SU-DHL-6 (cell line): Measurements from ENCODE around the gene ARHGAP8.

Experiments used
- H2AFZ ChIP-seq: fragments of 200-600 bp; sonication (generic); 2 replicates; pipeline ENCODE4 v1.6.1; 2014; ENCODE audit warnings: low read depth, mild to moderate bottlenecking, moderate library complexity, mixed read lengths, antibody characterized with exemption, low read length; ENCODE audit not compliant: severe bottlenecking
- H3F3A ChIP-seq: fragments of 200-600 bp; shearing (Covaris generic); 2 replicates; pipeline ENCODE4 v1.6.0; 2016; ENCODE audit warnings: antibody characterized with exemption, mild to moderate bottlenecking; ENCODE audit not compliant: insufficient read depth
- H3K27ac ChIP-seq: fragments of 200-600 bp; sonication (generic); 2 replicates; pipeline ENCODE4 v1.5.1; 2016; ENCODE audit warnings: low read depth, mild to moderate bottlenecking, low read length, moderate library complexity, mixed read lengths
- H3K27me3 ChIP-seq: fragments of 200-600 bp; sonication (generic), shearing (Covaris generic); 2 replicates; pipeline ENCODE4 v1.6.0; 2014; ENCODE audit warnings: mild to moderate bottlenecking, low read length
- H3K36me3 ChIP-seq: fragments of 200-600 bp; sonication (generic); 2 replicates; pipeline ENCODE4 v1.6.1; 2014; ENCODE audit warnings: mild to moderate bottlenecking, low read length, mixed read lengths
- H3K4me2 ChIP-seq: fragments of 300-600, 200-600 bp; shearing (Covaris generic), sonication (generic); 2 replicates; pipeline ENCODE4 v1.6.0; 2014; ENCODE audit warnings: low read length, low read depth, mild to moderate bottlenecking; ENCODE audit not compliant: poor library complexity, severe bottlenecking
- H3K4me3 ChIP-seq: fragments of 200-600 bp; sonication (generic); 2 replicates; pipeline ENCODE4 v1.5.1; 2014; ENCODE audit warnings: antibody characterized with exemption, low read length, mild to moderate bottlenecking, mixed read lengths; ENCODE audit not compliant: insufficient read depth, poor library complexity, severe bottlenecking
- H3K79me2 ChIP-seq: fragments of 200-600 bp; sonication (generic); 2 replicates; pipeline ENCODE4 v1.6.1; 2014; ENCODE audit warnings: mild to moderate bottlenecking, low read length, moderate library complexity; ENCODE audit not compliant: insufficient read depth
- H3K9ac ChIP-seq: fragments of 200-600 bp; sonication (generic); 2 replicates; pipeline ENCODE4 v1.7.0; 2014; ENCODE audit warnings: mild to moderate bottlenecking, low read length
- H3K9me2 ChIP-seq: fragments of 200-600 bp; sonication (generic); replicated peaks from 2 replicates; pipeline ENCODE4 v1.6.1; 2014; ENCODE audit warnings: low read length; ENCODE audit not compliant: insufficient read depth
- H3K9me3 ChIP-seq: fragments of 200-600 bp; sonication (generic); 2 replicates; pipeline ENCODE4 v1.6.1; 2014; ENCODE audit warnings: low read length, mixed read lengths; ENCODE audit not compliant: insufficient read depth
- H4K20me1 ChIP-seq: fragments of 200-600 bp; sonication (generic); 2 replicates; pipeline ENCODE4 v1.6.1; 2014; ENCODE audit warnings: low read depth, mild to moderate bottlenecking, antibody characterized with exemption, low read length, moderate library complexity, mixed read lengths
- EZH2phosphoT487 ChIP-seq: fragments of 200-600 bp; sonication (generic), shearing (Covaris generic); conservative IDR thresholded peaks from 2 replicates; pipeline ENCODE4 v1.6.1; 2018; ENCODE audit warnings: mild to moderate bottlenecking, antibody characterized with exemption, low read length, moderate library complexity, mixed read lengths
- TF ChIP-seq, protein P1 (sequence below): fragments of 200-600 bp; sonication (generic); IDR thresholded peaks from one replicate; pipeline ENCODE4 v1.5.1; 2017; ENCODE audit warnings: antibody characterized with exemption, mild to moderate bottlenecking, low read length, moderate library complexity; ENCODE audit not compliant: insufficient read depth, poor library complexity, severe bottlenecking

ARHGAP8 gene

DNA sequence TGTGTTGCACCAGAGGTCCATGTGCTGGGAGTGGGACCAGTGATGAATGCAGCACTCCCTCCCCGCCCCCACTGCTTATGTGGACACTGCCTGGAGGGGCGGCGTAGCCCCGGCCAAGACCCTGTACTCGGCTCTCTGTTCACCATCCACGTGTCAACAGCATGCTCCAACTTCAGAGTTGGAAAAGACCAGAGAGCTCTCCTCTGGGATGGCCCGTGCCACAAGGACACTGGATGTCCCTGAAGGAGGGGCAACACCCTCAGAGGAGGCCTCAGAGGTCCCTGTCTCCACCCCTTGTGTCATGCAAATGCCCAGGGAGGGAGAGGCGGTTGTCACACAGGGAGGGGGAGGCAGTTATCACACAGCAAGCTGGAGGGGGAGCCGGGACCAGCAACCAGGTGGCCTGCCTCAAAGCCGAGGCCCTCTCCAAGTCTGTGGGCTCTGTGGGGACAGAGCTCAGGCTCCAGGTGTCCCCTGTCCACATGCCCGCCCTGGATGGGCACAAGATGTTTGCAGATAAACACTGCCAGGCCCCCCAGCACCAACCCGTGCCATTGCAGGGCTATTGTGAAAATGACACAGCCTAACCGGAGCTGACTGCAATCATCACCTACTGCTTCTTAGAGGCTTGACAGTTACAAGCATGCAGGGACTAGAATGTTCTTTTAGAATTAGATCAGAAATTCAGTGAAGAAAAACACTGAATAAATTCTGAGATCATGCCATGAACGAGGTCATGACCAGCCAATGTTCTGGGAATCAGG lies 136.3 kb downstream of the ARHGAP8 start:
- Histone ChIP-seq H3K4me2 (no peak overlapping the region), H3K9me2 (no peaks in the 10 kb centered on the region), H3F3A (no peaks in the 10 kb centered on the region), H3K36me3 (no peaks in the 10 kb centered on the region), H4K20me1 (no peaks in the 10 kb centered on the region), H3K27me3 (no peaks in the 10 kb centered on the region), H2AFZ (no peak overlapping the region), H3K4me3 (no peak overlapping the region), H3K79me2 (no peaks in the 10 kb centered on the region), H3K9me3 (no peaks in the 10 kb centered on the region), H3K9ac (no peak overlapping the region), H3K27ac (no peak overlapping the region)
- TF ChIP-seq, protein P1, sequence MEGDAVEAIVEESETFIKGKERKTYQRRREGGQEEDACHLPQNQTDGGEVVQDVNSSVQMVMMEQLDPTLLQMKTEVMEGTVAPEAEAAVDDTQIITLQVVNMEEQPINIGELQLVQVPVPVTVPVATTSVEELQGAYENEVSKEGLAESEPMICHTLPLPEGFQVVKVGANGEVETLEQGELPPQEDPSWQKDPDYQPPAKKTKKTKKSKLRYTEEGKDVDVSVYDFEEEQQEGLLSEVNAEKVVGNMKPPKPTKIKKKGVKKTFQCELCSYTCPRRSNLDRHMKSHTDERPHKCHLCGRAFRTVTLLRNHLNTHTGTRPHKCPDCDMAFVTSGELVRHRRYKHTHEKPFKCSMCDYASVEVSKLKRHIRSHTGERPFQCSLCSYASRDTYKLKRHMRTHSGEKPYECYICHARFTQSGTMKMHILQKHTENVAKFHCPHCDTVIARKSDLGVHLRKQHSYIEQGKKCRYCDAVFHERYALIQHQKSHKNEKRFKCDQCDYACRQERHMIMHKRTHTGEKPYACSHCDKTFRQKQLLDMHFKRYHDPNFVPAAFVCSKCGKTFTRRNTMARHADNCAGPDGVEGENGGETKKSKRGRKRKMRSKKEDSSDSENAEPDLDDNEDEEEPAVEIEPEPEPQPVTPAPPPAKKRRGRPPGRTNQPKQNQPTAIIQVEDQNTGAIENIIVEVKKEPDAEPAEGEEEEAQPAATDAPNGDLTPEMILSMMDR, result no peak
- no peak for TF ChIP-seq EZH2phosphoT487

GRCh38 chr22:44889255-44889878 lies 137.0 kb downstream of the ARHGAP8 start:
- H3K4me3 ChIP-seq, result no peak overlapping the region
- no peaks in the 10 kb centered on the region for H3K9me2 ChIP-seq
- no peaks in the 10 kb centered on the region for H3K36me3 ChIP-seq
- TF ChIP-seq, protein P1, result no peak
- no peak for TF ChIP-seq EZH2phosphoT487
- H3K9ac ChIP-seq, result no peak overlapping the region
- H3K27ac ChIP-seq, result no peak overlapping the region
- no peak overlapping the region for H2AFZ ChIP-seq
- no peak overlapping the region for H3K4me2 ChIP-seq
- H3K9me3 ChIP-seq, result no peaks in the 10 kb centered on the region
- H4K20me1 ChIP-seq, result no peaks in the 10 kb centered on the region
- H3K27me3 ChIP-seq, result no peaks in the 10 kb centered on the region
- no peaks in the 10 kb centered on the region for H3K79me2 ChIP-seq
- no peaks in the 10 kb centered on the region for H3F3A ChIP-seq

DNA sequence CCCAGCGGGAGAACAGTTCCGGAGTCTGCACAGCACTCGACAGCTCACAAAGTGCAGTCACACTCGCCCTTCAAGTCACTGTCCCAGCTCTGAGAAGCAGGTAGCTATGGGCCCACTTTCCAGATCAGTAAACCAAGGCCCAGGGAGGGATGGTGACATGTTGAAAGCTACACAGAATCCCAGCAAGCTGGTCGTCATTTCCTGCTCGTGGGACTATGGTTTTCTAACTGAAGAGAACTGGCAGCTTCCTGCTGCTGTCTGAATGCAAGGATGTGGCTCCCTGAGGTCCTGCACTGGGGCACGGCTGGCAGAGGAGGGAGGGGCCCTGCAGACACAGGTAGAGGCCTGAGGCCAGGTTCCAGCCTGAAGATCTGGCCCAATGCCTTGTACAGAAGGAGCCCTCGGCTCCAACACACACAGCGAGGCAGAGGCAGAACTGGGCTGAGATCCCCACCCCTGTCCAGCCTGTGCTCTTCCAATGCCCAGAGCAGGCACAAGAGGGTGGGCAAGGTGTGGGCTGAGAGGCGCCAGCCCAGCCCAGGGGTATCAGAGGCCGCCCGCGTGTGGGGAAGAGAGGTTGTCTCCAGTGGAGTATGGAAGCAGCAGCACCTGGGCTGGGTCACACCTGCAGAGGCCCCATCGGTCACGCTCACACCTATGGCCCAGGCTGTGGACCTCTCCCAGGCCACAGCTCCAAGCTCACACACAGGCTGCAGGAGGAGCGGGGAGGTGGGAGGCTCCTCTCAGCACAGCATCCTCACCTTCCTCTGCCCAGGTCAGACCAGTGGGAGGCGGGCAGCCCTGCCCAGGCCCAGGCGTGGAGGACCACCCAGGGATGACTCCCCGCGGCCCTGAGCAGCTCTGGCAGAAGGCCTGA lies 138.3 kb downstream of the ARHGAP8 start:
- Histone ChIP-seq H3K36me3 (no peaks in the 10 kb centered on the region), H3F3A (no peaks in the 10 kb centered on the region), H3K4me2 (no peak overlapping the region), H3K27ac (no peak overlapping the region), H3K9me3 (no peaks in the 10 kb centered on the region), H3K27me3 (no peaks in the 10 kb centered on the region), H3K4me3 (no peak overlapping the region), H3K9ac (no peak overlapping the region), H4K20me1 (no peaks in the 10 kb centered on the region), H3K79me2 (no peaks in the 10 kb centered on the region), H2AFZ (no peak overlapping the region), H3K9me2 (no peaks in the 10 kb centered on the region)
- TF ChIP-seq, protein P1, result no peak
- no peak for TF ChIP-seq EZH2phosphoT487
